Measurements from ENCODE around the gene CYP3A7. TPM values are rescaled to one million over a fixed set of nuclear protein-coding genes. Genes with fewer than 3 reads are reported as not detected.
A peak's percentile ranks its signal among the peaks of the same experiment; 100 is the strongest.

The CYP3A7 gene
- total and polyA plus RNA-seq, 2 of the 13 experiments (the other 11 are each of a cell fraction or from before 2014, with no cell fraction given): 5.8 to 6.4 TPM

- TF ChIP-seq HIC2 (CRISPR knock-in tag; IDR thresholded peaks at IDR 0.05; ENCODE audit: low read depth): no peak
- peak; percentile 11; the same call in 1 of the 2 replicates for TF ChIP-seq ZNF580 (CRISPR knock-in tag; IDR thresholded peaks at IDR 0.05; ENCODE audit: borderline replicate concordance, low read depth)
- TF ChIP-seq ZSCAN31 (CRISPR knock-in tag; IDR thresholded peaks at IDR 0.05; ENCODE audit: low read depth): no peak
- no peak for TF ChIP-seq XRCC5 (optimal IDR thresholded peaks at IDR 0.05; ENCODE audit: low read length)
- TF ChIP-seq CBX5 (CRISPR knock-in tag; IDR thresholded peaks at IDR 0.05; ENCODE audit: borderline replicate concordance): no peak
- TF ChIP-seq ZNF282 (IDR thresholded peaks at IDR 0.05; ENCODE audit: partially characterized antibody): no peak
- TF ChIP-seq ZNF335 (CRISPR knock-in tag; IDR thresholded peaks at IDR 0.05): no peak
- TF ChIP-seq EHMT2 (IDR thresholded peaks at IDR 0.05; ENCODE audit: borderline replicate concordance, low read depth, low read length): 0 out of 2 replicates have a peak, but pooled peaks have one; percentile 54
- TF ChIP-seq MEIS1 (CRISPR knock-in tag; IDR thresholded peaks at IDR 0.05; ENCODE audit: borderline replicate concordance): no peak
- peak; percentile 1; the same call in 1 of the 2 replicates for TF ChIP-seq THRA (CRISPR knock-in tag; IDR thresholded peaks at IDR 0.05; ENCODE audit: borderline replicate concordance)
- no peak for TF ChIP-seq ATRX (CRISPR knock-in tag; IDR thresholded peaks at IDR 0.05; ENCODE audit: borderline replicate concordance)
- peak; percentile 47; the same call in 1 of the 2 replicates for TF ChIP-seq FOXK1 (CRISPR knock-in tag; IDR thresholded peaks at IDR 0.05; ENCODE audit: borderline replicate concordance, low read depth)
- no peak for TF ChIP-seq ZNF441 (CRISPR knock-in tag; IDR thresholded peaks at IDR 0.05; ENCODE audit: borderline replicate concordance)
- TF ChIP-seq ZNF331 (CRISPR knock-in tag; IDR thresholded peaks at IDR 0.05): peak; percentile 82
- TF ChIP-seq GMEB2 (CRISPR knock-in tag; IDR thresholded peaks at IDR 0.05; ENCODE audit: low read depth): no peak
- peak; percentile 33; the same call in 1 of the 2 replicates for TF ChIP-seq CHD4 (IDR thresholded peaks at IDR 0.05; ENCODE audit: borderline replicate concordance, low read length)
- TF ChIP-seq ZNF589 (CRISPR knock-in tag; conservative IDR thresholded peaks at IDR 0.05): no peak
- TF ChIP-seq PLSCR1 (CRISPR knock-in tag; IDR thresholded peaks at IDR 0.05; ENCODE audit: borderline replicate concordance): no peak
- TF ChIP-seq TRIM22 (IDR thresholded peaks at IDR 0.05): no peak
- TF ChIP-seq SOX13 (IDR thresholded peaks at IDR 0.05): peak; percentile 60; the same call in 1 of the 2 replicates
- peak in 1 of 2 experiments; percentile 94; a peak in 2 of 4 replicates for TF ChIP-seq SOX13 (CRISPR knock-in tag; conservative IDR thresholded peaks at IDR 0.05 in 1 of 2, IDR thresholded peaks at IDR 0.05 in 1 of 2)
Observed at GRCh38 chr7:99729486-99730237, 5.3 kb downstream of the CYP3A7 start (continued).
